IPS-18c (cell line): ENCODE results near the gene GUCY1A2.

Experiments
- H3K4me3 ChIP-seq: 2 replicates; pipeline ENCODE4 v1.7.0; 2013; ENCODE audit warnings: low read depth, mild to moderate bottlenecking, low read length, moderate library complexity; ENCODE audit not compliant: insufficient read depth
- H3K9me3 ChIP-seq: one replicate; pipeline ENCODE4 v1.6.1; 2013; ENCODE audit warnings: mild to moderate bottlenecking, low read length, moderate library complexity; ENCODE audit not compliant: control insufficient read depth, insufficient read depth

Gene GUCY1A2

GRCh38 chr11:107011977-107012376 lies 6.3 kb downstream of the GUCY1A2 start:
- no peak overlapping the region for H3K4me3 ChIP-seq
- H3K9me3 ChIP-seq = no peaks in the 10 kb centered on the region

GRCh38 chr11:107009190-107009589 lies 9.1 kb downstream of the GUCY1A2 start:
- Histone ChIP-seq H3K9me3 (no peaks in the 10 kb centered on the region), H3K4me3 (no peak overlapping the region)

DNA sequence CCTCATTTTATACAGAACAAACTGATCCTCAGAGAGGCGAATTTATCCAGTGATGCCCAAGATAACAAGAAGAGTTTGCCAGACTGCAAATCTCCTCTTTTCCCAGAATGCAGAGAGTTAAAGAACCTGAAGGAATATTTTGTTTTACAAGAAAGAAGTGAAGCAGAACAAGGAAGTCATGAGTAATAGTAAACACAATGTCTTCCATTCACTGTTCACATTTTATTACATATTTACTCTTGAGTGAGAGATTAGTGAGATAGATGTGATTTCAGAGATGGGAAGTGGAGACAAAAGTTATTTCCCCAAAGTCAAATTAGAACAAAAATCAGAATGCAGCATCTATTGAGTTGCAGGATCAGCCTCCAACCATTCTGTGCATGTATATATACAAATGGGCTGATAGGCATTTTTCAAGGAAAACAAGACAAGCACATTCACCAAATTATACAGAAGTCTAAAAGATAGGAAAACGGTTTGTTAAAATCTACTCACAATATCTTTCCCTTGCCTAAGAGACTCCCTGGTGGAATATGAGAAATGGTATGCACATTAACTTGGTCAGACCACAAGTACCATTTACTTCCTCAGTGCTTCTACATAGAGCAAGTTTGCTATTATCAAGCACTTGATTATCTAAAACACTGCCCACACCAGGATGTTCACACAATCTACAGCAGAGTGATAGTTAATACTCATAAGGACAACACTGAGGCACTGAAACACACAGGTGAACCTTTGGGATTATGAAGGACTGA lies 12.0 kb downstream of the GUCY1A2 start:
- Histone ChIP-seq H3K4me3 (no peak overlapping the region), H3K9me3 (no peaks in the 10 kb centered on the region)

- Histone ChIP-seq H3K9me3 (no peaks in the 10 kb centered on the region), H3K4me3 (no peak overlapping the region)
These were observed 19.1 kb downstream of the GUCY1A2 start for GRCh38 chr11:106999196-106999595.

DNA sequence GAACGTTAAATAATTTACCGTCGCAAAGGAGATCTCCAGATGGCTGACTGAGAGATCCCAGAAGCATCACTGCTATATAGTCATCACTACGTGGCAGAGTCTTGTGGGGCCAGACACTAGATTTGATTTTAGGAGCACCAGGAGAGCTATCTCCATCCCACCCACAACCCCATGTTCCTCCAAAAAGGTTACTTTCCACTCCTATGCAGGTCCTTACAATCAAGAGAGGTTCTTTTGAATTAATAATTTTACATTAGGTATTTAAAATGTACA lies 19.4 kb downstream of the GUCY1A2 start:
- H3K9me3 ChIP-seq = no peaks in the 10 kb centered on the region

GRCh38 chr11:106998116-106998915 lies 20.0 kb downstream of the GUCY1A2 start:
- H3K4me3 ChIP-seq = no peak overlapping the region
- H3K9me3 ChIP-seq = no peaks in the 10 kb centered on the region

More for the DNA sequence above, 19.4 kb downstream of the GUCY1A2 start:
- H3K4me3 ChIP-seq = no peak overlapping the region

DNA sequence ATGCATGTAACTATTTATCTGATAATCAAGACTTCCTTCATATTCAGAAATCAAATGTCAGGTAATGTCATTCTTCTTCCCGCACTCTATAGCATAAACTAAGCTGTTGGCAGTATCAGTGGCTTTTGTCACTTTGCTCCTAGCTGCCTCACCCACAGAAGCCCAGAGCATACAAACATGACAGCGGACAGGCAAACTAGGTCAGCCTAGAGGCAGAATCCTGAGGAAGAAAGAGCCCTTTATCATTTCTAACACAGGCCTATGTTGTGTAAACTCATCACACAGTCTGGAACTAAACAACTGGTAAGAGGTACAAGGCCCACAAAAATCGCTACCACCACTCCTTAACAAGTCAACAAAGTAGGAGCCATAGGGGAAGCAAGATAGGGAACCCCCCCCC lies 21.0 kb downstream of the GUCY1A2 start:
- Histone ChIP-seq H3K4me3 (no peak overlapping the region), H3K9me3 (no peaks in the 10 kb centered on the region)

DNA sequence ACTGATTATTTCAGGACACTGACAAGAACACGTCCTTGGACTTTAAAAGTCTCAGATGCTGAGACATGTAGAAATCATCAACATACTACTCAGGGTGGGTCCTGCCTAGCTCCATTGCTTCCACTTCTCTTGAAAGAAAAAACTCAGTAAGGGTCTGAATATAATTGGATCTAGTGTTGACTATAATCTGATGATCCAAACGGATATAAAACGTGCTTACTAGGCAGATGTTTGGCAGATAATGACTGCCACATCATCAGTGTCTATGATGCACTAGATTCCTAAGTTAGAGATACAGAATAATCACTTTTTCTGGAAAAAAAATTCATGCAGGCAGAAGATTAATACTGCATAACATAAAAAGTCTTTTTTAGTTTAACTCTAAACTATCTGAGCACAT lies 21.6 kb downstream of the GUCY1A2 start:
- no peak overlapping the region for H3K4me3 ChIP-seq
- H3K9me3 ChIP-seq = no peaks in the 10 kb centered on the region

GRCh38 chr11:106990331-106990730 lies 27.9 kb downstream of the GUCY1A2 start:
- Histone ChIP-seq H3K9me3 (no peaks in the 10 kb centered on the region), H3K4me3 (no peak overlapping the region)

DNA sequence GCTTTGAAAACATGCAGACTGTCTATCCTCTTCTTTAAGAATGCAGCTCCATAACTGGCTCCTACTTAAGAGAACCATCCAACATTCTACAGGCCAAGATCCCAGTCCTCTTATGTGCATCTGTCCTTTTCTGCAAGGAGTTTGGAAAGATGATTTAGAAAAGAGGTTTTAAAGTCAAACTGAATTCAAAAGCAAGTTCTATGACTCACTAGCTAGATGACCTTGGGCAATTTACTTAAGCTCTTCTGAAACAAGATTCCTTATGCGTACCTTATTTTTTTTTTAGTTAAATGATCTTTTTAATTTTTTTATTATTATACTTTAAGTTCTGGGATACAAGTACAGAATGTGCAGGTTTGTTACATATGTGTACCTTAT lies 29.2 kb downstream of the GUCY1A2 start:
- Histone ChIP-seq H3K4me3 (no peak overlapping the region), H3K9me3 (no peaks in the 10 kb centered on the region)

DNA sequence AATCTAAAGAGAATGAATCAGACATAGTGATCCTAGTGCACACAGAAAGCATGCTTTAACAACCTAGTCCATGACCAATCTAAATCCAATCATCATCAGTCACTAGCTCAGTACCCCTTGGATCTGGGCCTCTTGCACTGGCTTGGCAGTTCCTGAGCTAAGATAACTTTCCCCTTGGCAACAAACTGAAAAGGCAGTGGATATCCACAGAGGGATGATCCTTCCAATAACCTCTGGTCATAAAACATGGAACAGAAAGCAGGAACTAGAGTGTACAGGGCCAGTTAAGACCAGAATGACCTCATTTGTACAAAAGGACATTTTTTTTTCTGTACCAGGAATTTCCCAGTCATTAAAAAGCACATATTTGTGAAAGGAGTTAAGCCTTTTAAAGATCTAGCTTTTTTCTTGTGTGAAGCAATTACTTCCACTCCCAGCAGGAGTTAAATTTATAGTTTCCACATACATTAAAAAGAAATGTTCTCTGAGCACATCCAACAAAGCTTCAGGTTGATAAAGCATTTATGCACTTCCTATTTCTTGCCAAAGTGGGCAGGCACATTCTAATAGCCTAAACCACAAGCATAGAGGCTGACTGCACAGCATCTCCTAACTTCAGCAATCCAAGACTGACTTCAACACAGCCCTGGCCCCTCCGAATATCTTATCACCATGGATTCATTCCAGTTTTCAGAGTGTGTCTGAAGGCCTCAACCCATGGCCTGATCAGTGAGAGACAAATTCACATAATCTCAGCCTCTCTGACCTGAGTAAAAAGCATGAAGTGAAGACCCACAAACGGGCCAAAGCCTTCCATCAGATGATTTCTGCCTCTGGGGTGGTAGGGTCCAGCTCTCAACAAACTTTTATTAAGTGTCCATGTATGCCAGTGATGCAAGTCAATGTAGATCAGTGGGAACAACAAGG lies 29.9 kb downstream of the GUCY1A2 start:
- no peak overlapping the region for H3K4me3 ChIP-seq
- no peaks in the 10 kb centered on the region for H3K9me3 ChIP-seq

DNA sequence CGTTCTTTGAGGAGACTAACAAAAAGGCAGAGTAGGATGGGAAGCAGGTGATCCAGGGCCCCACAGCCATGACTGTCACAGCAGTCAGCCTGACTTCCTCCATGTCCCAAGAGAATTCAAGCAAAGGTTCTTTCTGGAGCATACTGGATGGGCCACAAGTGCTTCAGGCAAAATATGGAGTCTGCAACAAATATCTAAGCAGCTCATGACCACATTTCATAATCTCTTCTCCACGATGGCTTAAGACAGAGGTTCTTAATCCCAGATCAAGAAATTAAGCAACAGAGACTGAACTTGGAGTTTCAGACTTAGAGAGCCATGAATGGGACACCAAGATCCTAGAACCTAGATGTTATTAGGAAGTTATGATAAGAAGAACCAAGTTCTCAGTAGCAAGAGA lies 31.6 kb downstream of the GUCY1A2 start:
- H3K4me3 ChIP-seq = no peak overlapping the region

DNA sequence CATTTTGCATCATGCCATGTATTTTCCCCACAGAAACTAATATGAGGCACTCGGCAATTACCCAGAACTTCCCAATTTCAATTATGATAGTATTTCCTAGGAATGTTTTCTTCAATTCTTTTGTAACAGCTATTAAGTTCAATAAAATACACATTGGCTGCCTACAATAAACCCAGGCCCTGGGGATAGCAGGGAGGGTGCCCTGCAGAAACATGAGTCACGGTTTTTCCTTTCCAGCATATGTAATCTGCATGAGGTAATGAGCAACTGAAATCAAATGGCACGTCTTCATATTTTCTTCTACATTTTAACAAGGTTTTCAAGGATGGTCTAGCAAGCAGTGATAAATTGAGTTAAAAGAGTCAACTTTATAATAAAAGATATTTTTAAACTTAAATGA lies 32.0 kb downstream of the GUCY1A2 start:
- H3K4me3 ChIP-seq = no peak overlapping the region

More for the DNA sequence above, 31.6 kb downstream of the GUCY1A2 start:
- no peaks in the 10 kb centered on the region for H3K9me3 ChIP-seq

DNA sequence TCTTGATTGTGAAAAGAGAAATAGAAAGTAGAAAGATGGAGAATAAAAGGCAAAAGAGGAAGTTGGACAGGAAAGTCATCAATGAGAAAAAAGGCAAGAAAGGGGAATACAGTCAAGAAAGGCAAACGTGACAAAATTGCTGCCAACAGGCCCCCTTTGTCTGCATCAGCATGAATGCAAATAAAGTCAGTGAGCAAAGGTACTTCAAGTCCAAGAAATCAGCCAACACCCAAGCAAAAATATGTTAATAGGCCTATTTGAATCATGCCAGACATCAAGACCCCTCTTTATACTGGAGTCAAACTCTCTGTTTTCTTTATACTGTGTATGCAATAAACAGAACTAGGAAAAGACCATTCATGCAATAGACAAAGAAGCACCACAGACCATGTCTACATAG lies 34.3 kb downstream of the GUCY1A2 start:
- Histone ChIP-seq H3K4me3 (no peak overlapping the region), H3K9me3 (no peaks in the 10 kb centered on the region)

More for the DNA sequence above, 32.0 kb downstream of the GUCY1A2 start:
- H3K9me3 ChIP-seq = no peaks in the 10 kb centered on the region

DNA sequence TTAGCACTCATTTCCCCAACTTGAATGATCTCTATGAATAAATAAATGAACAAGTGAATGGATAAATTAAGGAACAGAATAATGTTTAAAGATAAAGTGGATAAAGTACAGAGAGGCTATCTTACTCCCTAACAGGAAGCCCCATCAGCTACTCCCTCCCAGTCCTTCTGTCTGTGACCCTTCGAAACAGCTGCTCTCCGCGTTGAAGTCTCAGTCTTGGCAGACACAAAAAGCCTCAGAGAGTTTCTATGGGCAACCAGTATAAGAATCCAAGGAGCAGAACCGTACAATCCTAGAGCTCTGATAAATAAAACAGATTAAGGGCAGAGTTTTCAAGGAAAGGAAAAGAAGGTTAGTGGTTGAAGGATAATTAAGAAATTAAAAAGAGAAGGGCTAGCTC lies 35.0 kb downstream of the GUCY1A2 start:
- no peaks in the 10 kb centered on the region for H3K9me3 ChIP-seq
- no peak overlapping the region for H3K4me3 ChIP-seq

GRCh38 chr11:106974831-106975230 lies 43.4 kb downstream of the GUCY1A2 start:
- Histone ChIP-seq H3K4me3 (no peak overlapping the region), H3K9me3 (no peaks in the 10 kb centered on the region)

DNA sequence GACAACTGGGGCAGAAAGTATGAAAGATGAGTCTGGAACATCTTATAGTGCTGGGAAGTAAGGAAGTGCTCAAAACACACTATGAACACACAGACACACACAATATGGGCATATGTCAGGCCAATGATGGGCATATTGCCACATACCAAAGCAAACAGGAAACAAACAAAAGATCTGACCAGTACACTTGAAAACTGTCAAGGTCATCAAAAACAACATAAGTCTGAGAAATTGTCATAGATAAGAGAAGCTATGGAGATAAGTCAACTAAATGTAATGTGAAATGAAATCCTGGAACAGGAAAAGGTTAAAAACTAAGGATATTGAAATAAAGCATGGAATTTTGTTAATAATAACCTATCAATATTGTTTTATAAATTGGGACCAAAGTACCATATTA lies 46.4 kb downstream of the GUCY1A2 start:
- H3K4me3 ChIP-seq = no peak overlapping the region
- no peaks in the 10 kb centered on the region for H3K9me3 ChIP-seq
